ENCODE data around the gene OTOR.

OTOR gene

GRCh38 chr20:16747291-16747811 lies 807 bp upstream of the OTOR start:
- DNase-seq (ENCODE audit: low spot score): no peak

- DNase-seq (ENCODE audit: low spot score): no peak
Observed at GRCh38 chr20:16749573-16749972, 1.4 kb downstream of the OTOR start.

GRCh38 chr20:16752082-16752481 lies 3.9 kb downstream of the OTOR start:
- DNase-seq (ENCODE audit: low spot score): no peak

GRCh38 chr20:16752901-16753300 lies 4.7 kb downstream of the OTOR start:
- no peak for DNase-seq (ENCODE audit: low spot score)

- no peak for DNase-seq (ENCODE audit: low spot score)
Observed at GRCh38 chr20:16758454-16759180, 10.5 kb downstream of the OTOR start.

- no peak for DNase-seq (ENCODE audit: low spot score)
Observed at GRCh38 chr20:16759181-16759563, 11.0 kb downstream of the OTOR start.

- DNase-seq (ENCODE audit: low spot score): peak; percentile 45
Observed at GRCh38 chr20:16760431-16761304, 12.5 kb downstream of the OTOR start.

- DNase-seq (ENCODE audit: low spot score): peak; percentile 73
Observed at GRCh38 chr20:16761305-16761829, 13.2 kb downstream of the OTOR start.

GRCh38 chr20:16764560-16764959 lies 16.4 kb downstream of the OTOR start:
- no peak for DNase-seq (ENCODE audit: low spot score)

GRCh38 chr20:16771213-16771612 lies 23.1 kb downstream of the OTOR start:
- DNase-seq (ENCODE audit: low spot score): no peak

- no peak for DNase-seq (ENCODE audit: low spot score)
Observed at GRCh38 chr20:16775961-16776360, 27.8 kb downstream of the OTOR start.

- no peak for DNase-seq (ENCODE audit: low spot score)
Observed at GRCh38 chr20:16777126-16777525, 29.0 kb downstream of the OTOR start.

GRCh38 chr20:16778159-16778558 lies 30.0 kb downstream of the OTOR start:
- DNase-seq (ENCODE audit: low spot score): no peak

GRCh38 chr20:16781496-16781895 lies 33.3 kb downstream of the OTOR start:
- no peak for DNase-seq (ENCODE audit: low spot score)

GRCh38 chr20:16785226-16785625 lies 37.1 kb downstream of the OTOR start:
- no peak for DNase-seq (ENCODE audit: low spot score)

Data from SK-N-DZ (cell line).